H9 (cell line): ENCODE measurements around the gene KIAA2012. TPM values are rescaled to one million over a fixed set of nuclear protein-coding genes. Genes with fewer than 3 reads are reported as not detected.

Source experiments
- DNase-seq: peaks from one replicate; pipeline ENCODE4 v3.0.0-alpha.2; 2017
- H2AFZ ChIP-seq: one replicate; pipeline ENCODE4 v1.6.1; 2013; ENCODE audit warnings: mild to moderate bottlenecking, low read length, control low read depth, moderate library complexity
- H2AK5ac ChIP-seq: 2 replicates; pipeline ENCODE4 v1.6.1; 2013; ENCODE audit warnings: low read length, control low read depth, mixed read lengths; ENCODE audit not compliant: insufficient read length
- H2BK120ac ChIP-seq: one replicate; pipeline ENCODE4 v1.6.1; 2013; ENCODE audit warnings: low read depth, mild to moderate bottlenecking, low read length, control low read depth, inconsistent platforms; ENCODE audit not compliant: poor library complexity, severe bottlenecking
- H2BK12ac ChIP-seq: 2 replicates; pipeline ENCODE4 v1.6.1; 2013; ENCODE audit warnings: low read length, control low read depth, mixed read lengths, low read depth; ENCODE audit not compliant: insufficient read length
- H2BK15ac ChIP-seq: 2 replicates; pipeline ENCODE4 v1.6.1; 2013; ENCODE audit warnings: low read depth, low read length, control low read depth
- H2BK20ac ChIP-seq: one replicate; pipeline ENCODE4 v1.6.1; 2013; ENCODE audit warnings: low read depth, mild to moderate bottlenecking, low read length, control low read depth, inconsistent platforms; ENCODE audit not compliant: poor library complexity, severe bottlenecking
- H2BK5ac ChIP-seq: 2 replicates; pipeline ENCODE4 v1.6.1; 2013; ENCODE audit warnings: low read length, control low read depth, mixed read lengths; ENCODE audit not compliant: insufficient read length
- H3K14ac ChIP-seq: 2 replicates; pipeline ENCODE4 v1.6.1; 2013; ENCODE audit warnings: low read length, control low read depth; ENCODE audit not compliant: insufficient read depth
- H3K18ac ChIP-seq: 2 replicates; pipeline ENCODE4 v1.6.1; 2013; ENCODE audit warnings: low read depth, mild to moderate bottlenecking, mixed read lengths, low read length, control low read depth; ENCODE audit not compliant: insufficient read length
- H3K23ac ChIP-seq: 2 replicates; pipeline ENCODE4 v1.6.1; 2013; ENCODE audit warnings: low read length, control low read depth, mixed read lengths, low read depth; ENCODE audit not compliant: insufficient read length
- H3K23me2 ChIP-seq: 2 replicates; pipeline ENCODE4 v1.6.1; 2013; ENCODE audit warnings: low read depth, mild to moderate bottlenecking, mixed read lengths, low read length, control low read depth; ENCODE audit not compliant: insufficient read length, poor library complexity, severe bottlenecking
- H3K27ac ChIP-seq: 2 replicates; pipeline ENCODE4 v1.5.1; 2013; ENCODE audit warnings: low read length, control low read depth, mixed read lengths, low read depth; ENCODE audit not compliant: insufficient read length
- H3K27me3 ChIP-seq: 2 replicates; pipeline ENCODE4 v1.6.1; 2013; ENCODE audit warnings: low read length, control low read depth, inconsistent platforms; ENCODE audit not compliant: insufficient read depth
- H3K4ac ChIP-seq: 2 replicates; pipeline ENCODE4 v1.6.1; 2013; ENCODE audit warnings: low read depth, mild to moderate bottlenecking, control low read depth, inconsistent platforms, low read length, moderate library complexity
- H3K4me1 ChIP-seq: 2 replicates; pipeline ENCODE4 v1.6.1; 2013; ENCODE audit warnings: low read length, control low read depth, inconsistent platforms; ENCODE audit not compliant: insufficient read depth
- H3K4me2 ChIP-seq: 2 replicates; pipeline ENCODE4 v1.6.1; 2013; ENCODE audit warnings: low read length, control low read depth, mixed read lengths; ENCODE audit not compliant: insufficient read length, insufficient read depth
- H3K56ac ChIP-seq: 2 replicates; pipeline ENCODE4 v1.6.1; 2013; ENCODE audit warnings: low read depth, mild to moderate bottlenecking, mixed read lengths, low read length, control low read depth; ENCODE audit not compliant: insufficient read length
- H3K79me1 ChIP-seq: 2 replicates; pipeline ENCODE4 v1.6.1; 2013; ENCODE audit warnings: low read depth, mild to moderate bottlenecking, moderate library complexity, low read length, control low read depth, inconsistent platforms; ENCODE audit not compliant: insufficient read depth, poor library complexity, severe bottlenecking
- H3K79me2 ChIP-seq: 2 replicates; pipeline ENCODE4 v1.6.1; 2013; ENCODE audit warnings: low read length, control low read depth, inconsistent platforms; ENCODE audit not compliant: insufficient read depth
- H3K9ac ChIP-seq: 2 replicates; pipeline ENCODE4 v1.6.1; 2013; ENCODE audit warnings: low read length, control low read depth, mixed read lengths; ENCODE audit not compliant: insufficient read length; ENCODE audit errors: extremely low read depth
- H3K9me3 ChIP-seq: one replicate; pipeline ENCODE4 v1.6.1; 2013; ENCODE audit warnings: low read depth, low read length, inconsistent platforms; ENCODE audit not compliant: control insufficient read depth
- H3T11ph ChIP-seq: one replicate; pipeline ENCODE4 v1.6.1; 2013; ENCODE audit warnings: mild to moderate bottlenecking, low read length, control low read depth, inconsistent platforms
- H4K20me1 ChIP-seq: one replicate; pipeline ENCODE4 v1.6.1; 2013; ENCODE audit not compliant: control insufficient read depth, insufficient read length, insufficient read depth
- H4K5ac ChIP-seq: 2 replicates; pipeline ENCODE4 v1.6.1; 2013; ENCODE audit warnings: low read depth, mild to moderate bottlenecking, mixed read lengths, low read length, control low read depth; ENCODE audit not compliant: insufficient read length
- H4K8ac ChIP-seq: replicated peaks from 2 replicates; pipeline ENCODE4 v1.6.1; 2013; ENCODE audit warnings: low read length, control low read depth, mixed read lengths, low read depth; ENCODE audit not compliant: insufficient read length
- H4K91ac ChIP-seq: 2 replicates; pipeline ENCODE4 v1.6.1; 2013; ENCODE audit warnings: low read depth, mild to moderate bottlenecking, moderate library complexity, mixed read lengths, low read length, control low read depth; ENCODE audit not compliant: insufficient read length
- H3K27ac Mint-ChIP-seq, 3 experiments: 2 replicates in 2 of 3; 3 replicates in 1 of 3; pipeline ENCODE4 v1.8.0; 2020 to 2021; ENCODE audit warnings: mixed read lengths in 3 of 3, mild to moderate bottlenecking in 1 of 3, moderate library complexity in 1 of 3
- H3K27me3 Mint-ChIP-seq: 2 replicates; pipeline ENCODE4 v1.8.0; 2021; ENCODE audit warnings: low read depth, mild to moderate bottlenecking, moderate library complexity, mixed read lengths
- H3K36me3 Mint-ChIP-seq, 3 experiments: 2 replicates in 2 of 3; 3 replicates in 1 of 3; pipeline ENCODE4 v1.8.0; 2020 to 2021; ENCODE audit warnings: low read depth in 3 of 3, mixed read lengths in 3 of 3; ENCODE audit not compliant: insufficient read depth in 1 of 3
- H3K4me1 Mint-ChIP-seq, 2 experiments: 2 replicates each; pipeline ENCODE4 v1.8.0; 2020; ENCODE audit warnings: mixed read lengths in 2 of 2
- H3K4me3 Mint-ChIP-seq, 2 experiments: 2 replicates in 1 of 2; 3 replicates in 1 of 2; pipeline ENCODE4 v1.8.0; 2020 to 2021; ENCODE audit warnings: mild to moderate bottlenecking in 2 of 2, mixed read lengths in 2 of 2, moderate library complexity in 1 of 2
- H3K9me3 Mint-ChIP-seq, 2 experiments: 2 replicates in 1 of 2; 3 replicates in 1 of 2; pipeline ENCODE4 v1.8.0; 2020; ENCODE audit warnings: mild to moderate bottlenecking in 2 of 2, mixed read lengths in 2 of 2, moderate library complexity in 1 of 2
- CTCF ChIP-seq: fragments of 200-600 bp; sonication (generic); conservative IDR thresholded peaks from 3 replicates; pipeline ENCODE4 v1.8.0; 2021; ENCODE audit warnings: antibody characterized with exemption, mild to moderate bottlenecking
- WGBS: extraction: QIAGEN DNeasy Blood & Tissue Kit; methylation state at CpG from one replicate; pipeline ENCODE4 v1.1.7; 2013; ENCODE audit warnings: missing lambda C conversion rate, low lambda C conversion rate, mixed read lengths; ENCODE audit not compliant: insufficient read length; ENCODE audit errors: extremely low coverage; 5-methylcytosine and 5-hydroxymethylcytosine counted together
- total RNA-seq: library from RNA; stranded (reverse); gene quantifications from 2 replicates; pipeline ENCODE4 v1.2.1, GENCODE V29; 2021

The KIAA2012 gene
- total RNA-seq, 1 experiment from 2014 or later = not detected

- no peak overlapping the region for H2BK120ac ChIP-seq
Observed at GRCh38 chr2:202169832-202170424, 96.9 kb downstream of the KIAA2012 start.

More at GRCh38 chr2:202169832-202170424, 96.9 kb downstream of the KIAA2012 start:
- no peak overlapping the region for H2AFZ ChIP-seq
- H3K14ac ChIP-seq = no peak overlapping the region
- no peak for TF ChIP-seq CTCF
- no peak overlapping the region; a peak in 1 of 5 replicates for H3K4me3 Mint-ChIP-seq
- no peak overlapping the region for H2BK20ac ChIP-seq
- H3K9ac ChIP-seq = no peak overlapping the region
- no peak overlapping the region for H3K56ac ChIP-seq
- no peak overlapping the region for H2AK5ac ChIP-seq
- peaks cover 15 to 17% of the 10 kb centered on the region in 2 experiments for H3K4me1 Mint-ChIP-seq
- no peak overlapping the region for H3K4me2 ChIP-seq
- no peak overlapping the region for H3K4ac ChIP-seq
- no peak overlapping the region for H3K23ac ChIP-seq
- H3K23me2 ChIP-seq = no peaks in the 10 kb centered on the region
- DNase-seq = peak; percentile 37
- H3K36me3 Mint-ChIP-seq = no peaks in the 10 kb centered on the region; a peak in 1 of 7 replicates
- no peaks in the 10 kb centered on the region for H3K9me3 ChIP-seq
- no peak overlapping the region for H3K18ac ChIP-seq
- no peak overlapping the region for H4K91ac ChIP-seq
- H2BK12ac ChIP-seq = no peak overlapping the region
- WGBS = no CpG with 5 or more reads among the region's 8 CpGs
- H2BK5ac ChIP-seq = no peak overlapping the region
- H3K79me2 ChIP-seq = no peaks in the 10 kb centered on the region
- no peaks in the 10 kb centered on the region for H3K4me1 ChIP-seq
- H4K8ac ChIP-seq = no peak overlapping the region
- H4K20me1 ChIP-seq = no peaks in the 10 kb centered on the region
- H3K9me3 Mint-ChIP-seq = no peaks in the 10 kb centered on the region
- no peak overlapping the region for H3T11ph ChIP-seq
- H3K79me1 ChIP-seq = no peaks in the 10 kb centered on the region
- H4K5ac ChIP-seq = no peak overlapping the region
- H3K27ac Mint-ChIP-seq = no peak overlapping the region
- no peak overlapping the region for H2BK15ac ChIP-seq
- H3K27me3 ChIP-seq = no peaks in the 10 kb centered on the region
- peaks cover 42% of the 10 kb centered on the region for H3K27me3 Mint-ChIP-seq
- no peak overlapping the region for H3K27ac ChIP-seq
